Measurements from ENCODE around the gene GET4. TPM values are rescaled to one million over a fixed set of nuclear protein-coding genes. Genes with fewer than 3 reads are reported as not detected.

GET4 gene
- polyA plus RNA-seq, 1 donor: 46.7 TPM

Other genes starting within 250 kb of the GET4 start
- gene DNAAF5, start 149.9 kb upstream of the GET4 start, polyA plus RNA-seq (ENCODE audit: insufficient read length): 29.8 TPM
- gene PRKAR1B, start 149.3 kb upstream of the GET4 start, polyA plus RNA-seq (ENCODE audit: insufficient read length): 28.8 TPM
- 218 TPM for gene SUN1, start 44.1 kb upstream of the GET4 start, polyA plus RNA-seq (ENCODE audit: insufficient read length)
- gene ADAP1, start 78.1 kb downstream of the GET4 start, polyA plus RNA-seq (ENCODE audit: insufficient read length): 3.2 TPM
- 11.6 TPM for gene COX19, start 99.0 kb downstream of the GET4 start, polyA plus RNA-seq (ENCODE audit: insufficient read length)
- 0.59 TPM for gene CYP2W1, start 106.6 kb downstream of the GET4 start, polyA plus RNA-seq (ENCODE audit: insufficient read length)
- 4.4 TPM for gene GPR146, start 168.0 kb downstream of the GET4 start, polyA plus RNA-seq (ENCODE audit: insufficient read length)
- gene GPER1, start 211.6 kb downstream of the GET4 start, polyA plus RNA-seq (ENCODE audit: insufficient read length): 14.4 TPM

Data from forelimb muscle (tissue), 1 donor.